Measurements from ENCODE around the gene THAP8.
A peak's percentile ranks its signal among the peaks of the same experiment; 100 is the strongest.

THAP8 gene

GRCh38 chr19:36054119-36054732 is at the start of gene THAP8:
Gene THAP8, minus strand, starts transcription at chr19:36054285. Its CDS starts 68 bp downstream, at chr19:36054217.
- peak; percentile 97 to 99 (median 99) for DNase-seq (ENCODE audit: low read depth in 3 of 3, low spot score in 1 of 3)

GRCh38 chr19:36103040-36103626 is 49.0 kb upstream of the THAP8 start:
- no peak for DNase-seq (ENCODE audit: low read depth in 3 of 3, low spot score in 1 of 3)

GRCh38 chr19:36101550-36102327 is 47.7 kb upstream of the THAP8 start:
- no peak for DNase-seq (ENCODE audit: low read depth in 3 of 3, low spot score in 1 of 3)

GRCh38 chr19:36100476-36100875 is 46.4 kb upstream of the THAP8 start:
- DNase-seq (ENCODE audit: low read depth in 3 of 3, low spot score in 1 of 3) = no peak

GRCh38 chr19:36099166-36099785 is 45.2 kb upstream of the THAP8 start:
- no peak for DNase-seq (ENCODE audit: low read depth in 3 of 3, low spot score in 1 of 3)

- DNase-seq (ENCODE audit: low read depth in 3 of 3, low spot score in 1 of 3) = no peak
Measured at GRCh38 chr19:36097036-36097435, 43.0 kb upstream of the THAP8 start.

- DNase-seq (ENCODE audit: low read depth in 3 of 3, low spot score in 1 of 3) = no peak
Measured at GRCh38 chr19:36093687-36094086, 39.6 kb upstream of the THAP8 start.

- DNase-seq (ENCODE audit: low read depth in 3 of 3, low spot score in 1 of 3) = no peak
Measured at GRCh38 chr19:36093146-36093662, 39.1 kb upstream of the THAP8 start.

GRCh38 chr19:36092566-36092965 is 38.5 kb upstream of the THAP8 start:
- no peak for DNase-seq (ENCODE audit: low read depth in 3 of 3, low spot score in 1 of 3)

- no peak for DNase-seq (ENCODE audit: low read depth in 3 of 3, low spot score in 1 of 3)
Measured at GRCh38 chr19:36090910-36091695, 37.0 kb upstream of the THAP8 start.

- no peak for DNase-seq (ENCODE audit: low read depth in 3 of 3, low spot score in 1 of 3)
Measured at GRCh38 chr19:36089847-36090246, 35.8 kb upstream of the THAP8 start.

- DNase-seq (ENCODE audit: low read depth in 3 of 3, low spot score in 1 of 3) = no peak
Measured at GRCh38 chr19:36086326-36086725, 32.2 kb upstream of the THAP8 start.

- no peak for DNase-seq (ENCODE audit: low read depth in 3 of 3, low spot score in 1 of 3)
Measured at GRCh38 chr19:36084231-36085009, 30.3 kb upstream of the THAP8 start.

GRCh38 chr19:36082916-36083315 is 28.8 kb upstream of the THAP8 start:
- no peak for DNase-seq (ENCODE audit: low read depth in 3 of 3, low spot score in 1 of 3)

GRCh38 chr19:36081894-36082293 is 27.8 kb upstream of the THAP8 start:
- no peak for DNase-seq (ENCODE audit: low read depth in 3 of 3, low spot score in 1 of 3)

- no peak for DNase-seq (ENCODE audit: low read depth in 3 of 3, low spot score in 1 of 3)
Measured at GRCh38 chr19:36081385-36081784, 27.3 kb upstream of the THAP8 start.

GRCh38 chr19:36079389-36079945 is 25.4 kb upstream of the THAP8 start:
- DNase-seq (ENCODE audit: low read depth in 3 of 3, low spot score in 1 of 3) = no peak

GRCh38 chr19:36073121-36073876 is 19.2 kb upstream of the THAP8 start:
- DNase-seq (ENCODE audit: low read depth in 3 of 3, low spot score in 1 of 3) = no peak

- DNase-seq (ENCODE audit: low read depth in 3 of 3, low spot score in 1 of 3) = no peak
Measured at GRCh38 chr19:36072081-36072480, 18.0 kb upstream of the THAP8 start.

All from stimulated activated CD4-positive, alpha-beta T cell treated with anti-CD3 and anti-CD28 coated beads, TNF-alpha, amount 100 ng/mL, for 1 hour (primary cell).